ENCODE data around the gene BMAL1. TPM values are rescaled to one million over a fixed set of nuclear protein-coding genes. Genes with fewer than 3 reads are reported as not detected.

Gene BMAL1
- total and polyA plus RNA-seq, 2 of the 8 experiments (the other 6 are each of a cell fraction or from before 2014, with no cell fraction given), result 6.8 to 6.9 TPM

- no peak for TF ChIP-seq SP1 (IDR thresholded peaks at IDR 0.05; ENCODE audit: low read depth, low read length)
- TF ChIP-seq CBX8 (IDR thresholded peaks at IDR 0.05; ENCODE audit: borderline replicate concordance, low read depth, low read length), result no peak
Observed at GRCh38 chr11:13327421-13327820, 49.8 kb downstream of the BMAL1 start (continued).

Measured in H1 (cell line).